Measurements from ENCODE around the gene HTRA1. TPM values are rescaled to one million over a fixed set of nuclear protein-coding genes. Genes with fewer than 3 reads are reported as not detected.

The HTRA1 gene
- total and polyA plus RNA-seq, 9 of the 15 experiments (the other 6 are each of a cell fraction or from before 2014, with no cell fraction given) = 0.06 to 0.16 (median 0.13) TPM; not detected in 5

GRCh38 chr10:122473116-122473515 lies 11.8 kb downstream of the HTRA1 start (continued):
- TF ChIP-seq PTTG1 (tag; IDR thresholded peaks at IDR 0.05; ENCODE audit: low read depth) (no peak), GABPA (tag; conservative IDR thresholded peaks at IDR 0.05; ENCODE audit: low read depth) (no peak), MAFG (tag; conservative IDR thresholded peaks at IDR 0.05) (no peak), ZNF232 (CRISPR knock-in tag; IDR thresholded peaks at IDR 0.05) (no peak), KAT7 (CRISPR knock-in tag; IDR thresholded peaks at IDR 0.05; ENCODE audit: borderline replicate concordance) (no peak), ZNF586 (CRISPR knock-in tag; conservative IDR thresholded peaks at IDR 0.05) (no peak), DNMT1 (IDR thresholded peaks at IDR 0.05) (no peak), ZNF124 (CRISPR knock-in tag; IDR thresholded peaks at IDR 0.05) (no peak), ESRRA (IDR thresholded peaks at IDR 0.05; ENCODE audit: borderline replicate concordance, low read depth) (no peak)
- TF ChIP-seq, protein P1, sequence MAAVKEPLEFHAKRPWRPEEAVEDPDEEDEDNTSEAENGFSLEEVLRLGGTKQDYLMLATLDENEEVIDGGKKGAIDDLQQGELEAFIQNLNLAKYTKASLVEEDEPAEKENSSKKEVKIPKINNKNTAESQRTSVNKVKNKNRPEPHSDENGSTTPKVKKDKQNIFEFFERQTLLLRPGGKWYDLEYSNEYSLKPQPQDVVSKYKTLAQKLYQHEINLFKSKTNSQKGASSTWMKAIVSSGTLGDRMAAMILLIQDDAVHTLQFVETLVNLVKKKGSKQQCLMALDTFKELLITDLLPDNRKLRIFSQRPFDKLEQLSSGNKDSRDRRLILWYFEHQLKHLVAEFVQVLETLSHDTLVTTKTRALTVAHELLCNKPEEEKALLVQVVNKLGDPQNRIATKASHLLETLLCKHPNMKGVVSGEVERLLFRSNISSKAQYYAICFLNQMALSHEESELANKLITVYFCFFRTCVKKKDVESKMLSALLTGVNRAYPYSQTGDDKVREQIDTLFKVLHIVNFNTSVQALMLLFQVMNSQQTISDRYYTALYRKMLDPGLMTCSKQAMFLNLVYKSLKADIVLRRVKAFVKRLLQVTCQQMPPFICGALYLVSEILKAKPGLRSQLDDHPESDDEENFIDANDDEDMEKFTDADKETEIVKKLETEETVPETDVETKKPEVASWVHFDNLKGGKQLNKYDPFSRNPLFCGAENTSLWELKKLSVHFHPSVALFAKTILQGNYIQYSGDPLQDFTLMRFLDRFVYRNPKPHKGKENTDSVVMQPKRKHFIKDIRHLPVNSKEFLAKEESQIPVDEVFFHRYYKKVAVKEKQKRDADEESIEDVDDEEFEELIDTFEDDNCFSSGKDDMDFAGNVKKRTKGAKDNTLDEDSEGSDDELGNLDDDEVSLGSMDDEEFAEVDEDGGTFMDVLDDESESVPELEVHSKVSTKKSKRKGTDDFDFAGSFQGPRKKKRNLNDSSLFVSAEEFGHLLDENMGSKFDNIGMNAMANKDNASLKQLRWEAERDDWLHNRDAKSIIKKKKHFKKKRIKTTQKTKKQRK (IDR thresholded peaks at IDR 0.05; ENCODE audit: borderline replicate concordance, low read depth, low read length) = no peak

All from K562 (cell line).